ACHN (cell line): ENCODE measurements around the gene PRAC1.

Source experiments
- DNase-seq: peaks from one replicate; pipeline ENCODE4 v3.0.0-alpha.2; 2015
- in situ Hi-C: cut with HindIII; loops from 2 replicates; pipeline ENCODE4 v1.10.0; 2017; ENCODE audit warnings: low sequenced_read_pairs, low pct_ligation_motif_present, low pct_unique_long_range_greater_than_20kb

The PRAC1 gene

GRCh38 chr17:48722201-48722907, at the start of gene PRAC1:
PRAC1 (minus strand) TSS chr17:48722518; CDS start chr17:48722392, 126 bp downstream.
- in situ Hi-C loops, result no loop called here
- DNase-seq, result no peak

- DNase-seq, result no peak
- in situ Hi-C loops, result no loop called here
These were observed 48.6 kb upstream of the PRAC1 start for GRCh38 chr17:48770954-48771353.

GRCh38 chr17:48769009-48769675, 46.8 kb upstream of the PRAC1 start:
- no peak for DNase-seq
- in situ Hi-C loops, result no loop called here

- in situ Hi-C loops, result no loop called here
- peak; percentile 27 for DNase-seq
These were observed 45.0 kb upstream of the PRAC1 start for GRCh38 chr17:48767263-48767774.

- no peak for DNase-seq
- in situ Hi-C loops, result no loop called here
These were observed 38.8 kb upstream of the PRAC1 start for GRCh38 chr17:48761114-48761513.

- no peak for DNase-seq
- in situ Hi-C loops, result no loop called here
These were observed 38.1 kb upstream of the PRAC1 start for GRCh38 chr17:48760411-48760810.

- in situ Hi-C loops, result no loop called here
- DNase-seq, result no peak
These were observed 37.0 kb upstream of the PRAC1 start for GRCh38 chr17:48759288-48759687.

- in situ Hi-C loops, result no loop called here
- DNase-seq, result peak; percentile 43
These were observed 35.2 kb upstream of the PRAC1 start for GRCh38 chr17:48757524-48757961.

- DNase-seq, result no peak
- in situ Hi-C loops, result no loop called here
These were observed 34.5 kb upstream of the PRAC1 start for GRCh38 chr17:48756830-48757251.

- no peak for DNase-seq
- in situ Hi-C loops, result no loop called here
These were observed 33.0 kb upstream of the PRAC1 start for GRCh38 chr17:48755356-48755755.

GRCh38 chr17:48754500-48755261, 32.4 kb upstream of the PRAC1 start:
- DNase-seq, result no peak
- in situ Hi-C loops, result no loop called here

- peak; percentile 79 for DNase-seq
These were observed 31.6 kb upstream of the PRAC1 start for GRCh38 chr17:48753794-48754499.

GRCh38 chr17:48752399-48753288, 30.3 kb upstream of the PRAC1 start:
- in situ Hi-C loops, result no loop called here
- DNase-seq, result no peak

More at GRCh38 chr17:48753794-48754499, 31.6 kb upstream of the PRAC1 start:
- in situ Hi-C loops, result no loop called here

GRCh38 chr17:48751733-48752398, 29.5 kb upstream of the PRAC1 start:
- in situ Hi-C loops, result no loop called here
- no peak for DNase-seq

GRCh38 chr17:48751172-48751571, 28.9 kb upstream of the PRAC1 start:
- DNase-seq, result no peak
- in situ Hi-C loops, result no loop called here

- in situ Hi-C loops, result no loop called here
- no peak for DNase-seq
These were observed 27.6 kb upstream of the PRAC1 start for GRCh38 chr17:48749621-48750553.
